A549 (cell line): ENCODE data around the gene MTHFR. TPM values are rescaled to one million over a fixed set of nuclear protein-coding genes. Genes with fewer than 3 reads are reported as not detected.

Experiments
- ATAC-seq, 2 experiments: fragments of 200-7000 bp in 1 of 2; fragments of >200 bp in 1 of 2; cut with Nextera tagmentation in 1 of 2; cut with Tn5 transposase in 1 of 2; 3 replicates each; pipeline versions ENCODE4 v1.8.0 to v1.9.1; 2018 to 2020; ENCODE audit warnings: mild to moderate bottlenecking in 1 of 2, moderate library complexity in 1 of 2
- CTCF ChIA-PET: fragments of 300-600 bp; sonication (Branson Sonifier 250); formaldehyde crosslinking; extraction: SDS; loops from one replicate; lab custom pipeline; 2021; ENCODE audit warnings: antibody characterized with exemption, inconsistent platforms; lab: Yijun Ruan, JAX
- POLR2A ChIA-PET: fragments of 350-600 bp; formaldehyde crosslinking; extraction: SDS; loops from one replicate; lab custom pipeline; 2021; ENCODE audit warnings: antibody characterized with exemption, inconsistent platforms; lab: Yijun Ruan, JAX
- DNase-seq, 2 experiments: peaks; one replicate each; pipeline versions ENCODE4 v3.0.0 to v3.0.0-alpha.2; 2011 to 2016; ENCODE audit warnings: low read depth in 1 of 2, low spot score in 1 of 2
- FAIRE-seq: peaks from 2 replicates; lab custom pipeline; 2011; peaks lifted over from hg19 to GRCh38; lab: Jason Lieb, UNC
- H3K27ac ChIP-seq, 2 experiments: fragments of >200 bp; sonication (Bioruptor Twin); formaldehyde crosslinking; 3 replicates each; pipeline ENCODE4 v1.5.1; 2016 to 2017
- H3K4me1 ChIP-seq: fragments of >200 bp; sonication (Bioruptor Twin); formaldehyde crosslinking; 3 replicates; pipeline ENCODE4 v1.6.1; 2016
- H3K4me2 ChIP-seq: fragments of >200 bp; sonication (Bioruptor Twin); formaldehyde crosslinking; 3 replicates; pipeline ENCODE4 v1.6.1; 2016
- H3K4me3 ChIP-seq: fragments of >200 bp; sonication (Bioruptor Twin); formaldehyde crosslinking; 3 replicates; pipeline ENCODE4 v1.5.1; 2016
- H3K9me3 ChIP-seq: fragments of >200 bp; sonication (Bioruptor Twin); formaldehyde crosslinking; 3 replicates; pipeline ENCODE4 v1.6.1; 2016
- CHD4 ChIP-seq: fragments of 200-600 bp; sonication (generic); IDR thresholded peaks from 2 replicates; pipeline ENCODE4 v1.6.1; 2016; ENCODE audit warnings: antibody characterized with exemption, mild to moderate bottlenecking, borderline replicate concordance
- EHMT2 ChIP-seq: fragments of 200-600 bp; sonication (generic); IDR thresholded peaks from 2 replicates; pipeline ENCODE4 v1.6.1; 2016; ENCODE audit warnings: antibody characterized with exemption, low read depth, mild to moderate bottlenecking, moderate library complexity
- ELK1 ChIP-seq: fragments of 150-350 bp; IDR thresholded peaks from 2 replicates; pipeline ENCODE4 v1.6.1; 2014; ENCODE audit warnings: low read depth, mild to moderate bottlenecking, low read length
- EP300 ChIP-seq, 2 experiments: fragments of >200 bp; sonication (Bioruptor Twin); formaldehyde crosslinking; IDR thresholded peaks; 2 replicates in 1 of 2; 3 replicates in 1 of 2; pipeline ENCODE4 v1.6.1; 2016 to 2017
- HDAC2 ChIP-seq: fragments of 200-600 bp; sonication (generic); IDR thresholded peaks from 2 replicates; pipeline ENCODE4 v1.6.1; 2016
- HEYL ChIP-seq: fragments of 250-450 bp; sonication (Bioruptor Pico); IDR thresholded peaks from 2 replicates; pipeline ENCODE4 v1.8.0; 2021; ENCODE audit warnings: mild to moderate bottlenecking, moderate library complexity
- JUN ChIP-seq, 2 experiments: fragments of >200 bp; sonication (Bioruptor Twin); formaldehyde crosslinking; IDR thresholded peaks; 2 replicates in 1 of 2; 3 replicates in 1 of 2; pipeline ENCODE4 v1.6.1; 2016 to 2017
- JUNB ChIP-seq: fragments of >200 bp; sonication (Bioruptor Twin); formaldehyde crosslinking; IDR thresholded peaks from 2 replicates; pipeline ENCODE4 v1.6.1; 2016
- KDM5A ChIP-seq: fragments of 200-600 bp; sonication (generic); IDR thresholded peaks from 2 replicates; pipeline ENCODE4 v1.6.1; 2016; ENCODE audit warnings: antibody characterized with exemption, mild to moderate bottlenecking
- MAFK ChIP-seq: fragments of 450-650 bp; IDR thresholded peaks from 2 replicates; pipeline ENCODE4 v1.6.1; 2014; ENCODE audit not compliant: partially characterized antibody
- MYC ChIP-seq: IDR thresholded peaks from 2 replicates; pipeline ENCODE4 v1.6.1; 2012; ENCODE audit warnings: mild to moderate bottlenecking, inconsistent platforms, low read length, improper control_type of control experiment, borderline replicate concordance
- PHF8 ChIP-seq: fragments of 200-600 bp; sonication (generic); IDR thresholded peaks from 2 replicates; pipeline ENCODE4 v1.6.1; 2016; ENCODE audit warnings: low read depth, mild to moderate bottlenecking, antibody characterized with exemption, moderate library complexity, borderline replicate concordance
- RARB ChIP-seq: fragments of 250-450 bp; sonication (Bioruptor Pico); IDR thresholded peaks from 2 replicates; pipeline ENCODE4 v1.8.0; 2021; ENCODE audit warnings: mild to moderate bottlenecking, moderate library complexity
- RFX5 ChIP-seq: fragments of 450-650 bp; IDR thresholded peaks from 2 replicates; pipeline ENCODE4 v1.7.1; 2014; ENCODE audit warnings: antibody characterized with exemption, mild to moderate bottlenecking, moderate library complexity
- SREBF2 ChIP-seq: fragments of 450-650 bp; IDR thresholded peaks from 2 replicates; pipeline ENCODE4 v1.6.1; 2014; ENCODE audit warnings: mild to moderate bottlenecking, moderate library complexity
- TP53 ChIP-seq: fragments of 250-450 bp; sonication (Bioruptor Pico); IDR thresholded peaks from 2 replicates; pipeline ENCODE4 v1.5.0; 2021; ENCODE audit warnings: mild to moderate bottlenecking, moderate library complexity
- ZC3H11A ChIP-seq: fragments of 450-650 bp; IDR thresholded peaks from 2 replicates; pipeline ENCODE4 v1.6.1; 2014; ENCODE audit warnings: antibody characterized with exemption, mild to moderate bottlenecking
- ZFP36 ChIP-seq: fragments of 450-650 bp; IDR thresholded peaks from 2 replicates; pipeline ENCODE4 v1.6.1; 2014; ENCODE audit warnings: borderline replicate concordance; ENCODE audit not compliant: partially characterized antibody
- WGBS: methylation state at CpG from one replicate; pipeline ENCODE4 v1.1.6; 2017; ENCODE audit errors: missing lambda C conversion rate; 5-methylcytosine and 5-hydroxymethylcytosine counted together
- polyA plus RNA-seq, 4 experiments: library from polyadenylated mRNA; depleted of rRNA in 3 of 4; stranded (reverse); fragments of >200 nt; fragmentation: RNase III in 1 of 4; extraction: RNeasy Plus Mini Kit Qiagen cat#74134 plus additional on column Dnase treatment in 1 of 4; gene quantifications; 2 replicates in 3 of 4; 3 replicates in 1 of 4; pipeline ENCODE4 v1.2.3, GENCODE V29; 2011 to 2017
- TF ChIP-seq, protein P1 (sequence below): IDR thresholded peaks from 2 replicates; pipeline ENCODE4 v1.6.1; 2012
- TF ChIP-seq, protein P2 (sequence below): fragments of 200-600 bp; sonication (generic); IDR thresholded peaks from 2 replicates; pipeline ENCODE4 v1.6.1; 2016; ENCODE audit warnings: antibody characterized with exemption, mild to moderate bottlenecking, moderate library complexity
- TF ChIP-seq, protein P3 (sequence below): IDR thresholded peaks from 2 replicates; pipeline ENCODE4 v1.6.1; 2012

The MTHFR gene
- polyA plus RNA-seq, 2 of the 4 experiments (the other 2 are of a cell fraction): 4.5 to 5.2 TPM

DNA sequence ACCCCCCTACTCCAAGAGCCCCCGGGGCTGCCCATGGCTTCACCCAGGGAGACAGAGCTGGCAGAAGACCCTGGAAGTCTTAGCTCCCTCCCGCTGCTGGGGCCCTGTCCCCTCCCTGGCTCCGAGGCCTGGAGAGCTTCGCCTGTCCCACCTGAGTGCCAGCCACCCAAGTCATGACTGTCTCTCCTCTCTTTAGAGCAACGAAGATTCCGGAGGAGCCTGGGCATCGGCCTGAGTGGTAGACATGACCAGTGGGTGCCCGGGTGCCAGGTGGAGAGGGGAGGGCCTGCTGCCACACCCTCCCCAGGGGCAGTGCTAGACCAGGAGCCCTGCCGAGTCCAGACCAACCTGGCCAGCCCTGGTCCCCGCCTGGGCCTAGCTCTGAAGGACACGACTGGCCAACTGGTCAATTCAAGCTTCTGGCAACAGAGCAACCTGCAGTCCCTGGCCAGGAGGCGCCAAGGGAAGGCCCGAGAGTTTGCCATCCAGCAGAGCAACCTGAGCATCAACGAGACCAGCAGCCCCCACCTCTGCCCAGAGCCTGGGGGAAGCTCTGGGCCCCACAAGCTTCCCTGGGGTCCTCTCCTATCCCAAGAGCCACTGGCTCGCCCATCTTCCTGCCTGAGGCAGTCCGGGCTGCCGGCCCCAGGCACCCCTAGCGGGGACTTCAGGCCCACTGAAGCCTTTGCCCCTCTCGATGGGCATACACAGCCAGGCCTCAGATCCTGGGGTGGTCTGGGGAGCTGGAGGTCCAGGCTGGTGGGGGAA is 39.9 kb downstream of the MTHFR start:
- H3K4me1 ChIP-seq: no peaks in the 10 kb centered on the region
- 82% methylated on average over 6 of the region's 19 CpGs for WGBS
- CTCF ChIA-PET: no interaction called here
- DNase-seq (no peak), ATAC-seq (no peak), FAIRE-seq (no peak)
- POLR2A ChIA-PET: no interaction called here
- H3K4me2 ChIP-seq: no peak overlapping the region
- TF ChIP-seq HEYL (CRISPR knock-in tag) (no peak), PHF8 (no peak), SREBF2 (no peak), HDAC2 (no peak), CHD4 (no peak), TP53 (CRISPR knock-in tag) (no peak), ELK1 (no peak), MYC (no peak)
- no peak overlapping the region for H3K27ac ChIP-seq
- H3K4me3 ChIP-seq: no peak overlapping the region
- no peaks in the 10 kb centered on the region for H3K9me3 ChIP-seq

- Histone ChIP-seq H3K4me2 (no peak overlapping the region), H3K4me3 (no peak overlapping the region), H3K9me3 (no peaks in the 10 kb centered on the region), H3K4me1 (no peaks in the 10 kb centered on the region), H3K27ac (no peak overlapping the region)
- no peak for DNase-seq
- ChIA-PET POLR2A (no interaction called here), CTCF (no interaction called here)
- no peak for TF ChIP-seq KDM5A
- no peak for TF ChIP-seq RFX5
- TF ChIP-seq, protein P1, sequence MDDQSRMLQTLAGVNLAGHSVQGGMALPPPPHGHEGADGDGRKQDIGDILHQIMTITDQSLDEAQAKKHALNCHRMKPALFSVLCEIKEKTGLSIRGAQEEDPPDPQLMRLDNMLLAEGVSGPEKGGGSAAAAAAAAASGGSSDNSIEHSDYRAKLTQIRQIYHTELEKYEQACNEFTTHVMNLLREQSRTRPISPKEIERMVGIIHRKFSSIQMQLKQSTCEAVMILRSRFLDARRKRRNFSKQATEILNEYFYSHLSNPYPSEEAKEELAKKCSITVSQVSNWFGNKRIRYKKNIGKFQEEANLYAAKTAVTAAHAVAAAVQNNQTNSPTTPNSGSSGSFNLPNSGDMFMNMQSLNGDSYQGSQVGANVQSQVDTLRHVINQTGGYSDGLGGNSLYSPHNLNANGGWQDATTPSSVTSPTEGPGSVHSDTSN: no peak
- TF ChIP-seq HEYL (CRISPR knock-in tag): no peak
- ATAC-seq: no peak
- 90% methylated on average over 2 of the region's 7 CpGs for WGBS
- no peak for FAIRE-seq
These were observed 41.2 kb downstream of the MTHFR start for GRCh38 chr1:11764519-11764918.

DNA sequence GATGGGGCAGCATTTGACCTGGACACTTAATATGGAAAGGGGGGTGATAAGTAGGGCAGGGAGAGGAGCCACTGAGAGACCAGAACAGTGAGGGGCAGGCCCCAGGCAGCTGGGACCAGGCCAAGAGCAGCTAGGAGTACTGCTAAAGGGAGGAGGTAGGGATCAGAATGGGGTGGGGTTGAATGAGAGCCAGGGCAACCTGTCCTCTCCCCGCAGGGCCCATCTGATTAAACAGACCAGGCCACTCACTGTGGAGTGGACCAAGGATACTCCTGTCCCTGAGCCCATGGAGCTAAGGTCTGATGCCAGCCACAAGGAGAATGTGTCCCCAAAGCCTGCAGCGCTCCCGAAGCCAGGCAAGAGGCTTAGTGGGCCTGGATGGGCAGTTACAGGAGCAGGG is 41.6 kb downstream of the MTHFR start:
- no peak overlapping the region for H3K27ac ChIP-seq
- no peak for TF ChIP-seq EP300 (IDR thresholded peaks at IDR 0.05)
- no peak overlapping the region for H3K4me2 ChIP-seq
- WGBS: 44% methylated on average over 1 of the region's 3 CpGs
- no peak for FAIRE-seq
- no peak; a peak in 1 of 6 replicates for ATAC-seq
- POLR2A ChIA-PET: no interaction called here
- no peak overlapping the region for H3K4me3 ChIP-seq
- DNase-seq: no peak
- CTCF ChIA-PET: no interaction called here
- H3K4me1 ChIP-seq: no peaks in the 10 kb centered on the region
- no peaks in the 10 kb centered on the region for H3K9me3 ChIP-seq

GRCh38 chr1:11761988-11762406 is 43.8 kb downstream of the MTHFR start, which contains the start of gene C1orf167:
C1orf167 (plus strand) TSS chr1:11762193; CDS start chr1:11764401, 2,208 bp downstream.
- Histone ChIP-seq H3K4me2 (peak within 1 kb of the TSS; percentile 44), H3K27ac (no peak within 1 kb of the TSS), H3K4me3 (no peak within 1 kb of the TSS), H3K4me1 (no peaks in the 10 kb centered on the region), H3K9me3 (no peaks in the 10 kb centered on the region)
- FAIRE-seq (no peak), DNase-seq (no peak), ATAC-seq (peak in 1 of 2 experiments; percentile 68; a peak in 3 of 6 replicates)
- POLR2A ChIA-PET: no interaction called here
- CTCF ChIA-PET: interaction anchor here (1.3 kb wide), 1 partner anchor 22 kb away, joined by 5 read pairs; no protein-coding TSS in a partner anchor
- WGBS: 21% methylated on average over 3 of the region's 29 CpGs
- TF ChIP-seq, protein P1: no peak
- TF ChIP-seq JUNB: no peak
- no peak for TF ChIP-seq JUN (IDR thresholded peaks at IDR 0.05)
- no peak for TF ChIP-seq MAFK
- no peak for TF ChIP-seq EP300 (IDR thresholded peaks at IDR 0.05)
- TF ChIP-seq RARB (CRISPR knock-in tag): no peak
- TF ChIP-seq CHD4: no peak
- TF ChIP-seq, protein P2, sequence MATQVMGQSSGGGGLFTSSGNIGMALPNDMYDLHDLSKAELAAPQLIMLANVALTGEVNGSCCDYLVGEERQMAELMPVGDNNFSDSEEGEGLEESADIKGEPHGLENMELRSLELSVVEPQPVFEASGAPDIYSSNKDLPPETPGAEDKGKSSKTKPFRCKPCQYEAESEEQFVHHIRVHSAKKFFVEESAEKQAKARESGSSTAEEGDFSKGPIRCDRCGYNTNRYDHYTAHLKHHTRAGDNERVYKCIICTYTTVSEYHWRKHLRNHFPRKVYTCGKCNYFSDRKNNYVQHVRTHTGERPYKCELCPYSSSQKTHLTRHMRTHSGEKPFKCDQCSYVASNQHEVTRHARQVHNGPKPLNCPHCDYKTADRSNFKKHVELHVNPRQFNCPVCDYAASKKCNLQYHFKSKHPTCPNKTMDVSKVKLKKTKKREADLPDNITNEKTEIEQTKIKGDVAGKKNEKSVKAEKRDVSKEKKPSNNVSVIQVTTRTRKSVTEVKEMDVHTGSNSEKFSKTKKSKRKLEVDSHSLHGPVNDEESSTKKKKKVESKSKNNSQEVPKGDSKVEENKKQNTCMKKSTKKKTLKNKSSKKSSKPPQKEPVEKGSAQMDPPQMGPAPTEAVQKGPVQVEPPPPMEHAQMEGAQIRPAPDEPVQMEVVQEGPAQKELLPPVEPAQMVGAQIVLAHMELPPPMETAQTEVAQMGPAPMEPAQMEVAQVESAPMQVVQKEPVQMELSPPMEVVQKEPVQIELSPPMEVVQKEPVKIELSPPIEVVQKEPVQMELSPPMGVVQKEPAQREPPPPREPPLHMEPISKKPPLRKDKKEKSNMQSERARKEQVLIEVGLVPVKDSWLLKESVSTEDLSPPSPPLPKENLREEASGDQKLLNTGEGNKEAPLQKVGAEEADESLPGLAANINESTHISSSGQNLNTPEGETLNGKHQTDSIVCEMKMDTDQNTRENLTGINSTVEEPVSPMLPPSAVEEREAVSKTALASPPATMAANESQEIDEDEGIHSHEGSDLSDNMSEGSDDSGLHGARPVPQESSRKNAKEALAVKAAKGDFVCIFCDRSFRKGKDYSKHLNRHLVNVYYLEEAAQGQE: no peak
- TF ChIP-seq EHMT2: no peak
- TF ChIP-seq, protein P3, sequence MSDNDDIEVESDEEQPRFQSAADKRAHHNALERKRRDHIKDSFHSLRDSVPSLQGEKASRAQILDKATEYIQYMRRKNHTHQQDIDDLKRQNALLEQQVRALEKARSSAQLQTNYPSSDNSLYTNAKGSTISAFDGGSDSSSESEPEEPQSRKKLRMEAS: no peak
- no peak for TF ChIP-seq ZC3H11A
- TF ChIP-seq ZFP36: no peak
